Ovary (tissue), 3 donors: Measurements from ENCODE around the gene NELFB.

Source experiments
- CTCF ChIP-seq, 3 donors: fragments of 450-650 bp in 2 of 3; fragments of 200-600 bp in 1 of 3; IDR thresholded peaks; one replicate each; pipeline versions ENCODE4 v1.5.1 to v1.8.0; 2016 to 2022; ENCODE audit warnings: antibody characterized with exemption in 3 of 3, mild to moderate bottlenecking in 1 of 3
- EP300 ChIP-seq: sonication (generic); formaldehyde crosslinking; IDR thresholded peaks from one replicate; pipeline ENCODE4 v1.6.1; 2017; ENCODE audit warnings: antibody characterized with exemption
- POLR2A ChIP-seq: fragments of 450-650 bp; IDR thresholded peaks from one replicate; pipeline ENCODE4 v1.6.1; 2017; ENCODE audit warnings: antibody characterized with exemption, mild to moderate bottlenecking, moderate library complexity
- donor health status: DM: no; HTN: no; CAD: no.

- TF ChIP-seq CTCF (IDR thresholded peaks at IDR 0.05): no peak
- TF ChIP-seq EP300: no peak
- TF ChIP-seq POLR2A: no peak
These were observed 59.7 kb downstream of the NELFB start for GRCh38 chr9:137314561-137315560.
